ENCODE results near the gene ACSS2.

Gene ACSS2

GRCh38 chr20:34876406-34877282, at the start of gene ACSS2:
ACSS2 (plus strand) TSS chr20:34876612; CDS start chr20:34876646, 34 bp downstream.
- no peak for DNase-seq

GRCh38 chr20:34829191-34829590, 47.2 kb upstream of the ACSS2 start:
- no peak for DNase-seq

- no peak for DNase-seq
These were observed 44.5 kb upstream of the ACSS2 start for GRCh38 chr20:34831936-34832335.

- peak in 1 of 2 experiments; percentile 84 for DNase-seq
These were observed 41.9 kb upstream of the ACSS2 start for GRCh38 chr20:34834459-34834893.

- DNase-seq, result no peak
These were observed 34.3 kb upstream of the ACSS2 start for GRCh38 chr20:34842143-34842542.

GRCh38 chr20:34843421-34843820, 33.0 kb upstream of the ACSS2 start:
- DNase-seq, result no peak

GRCh38 chr20:34848597-34848996, 27.8 kb upstream of the ACSS2 start:
- DNase-seq, result no peak

GRCh38 chr20:34849778-34850177, 26.6 kb upstream of the ACSS2 start:
- no peak for DNase-seq

- DNase-seq, result no peak
These were observed 25.4 kb upstream of the ACSS2 start for GRCh38 chr20:34850969-34851368.

GRCh38 chr20:34852298-34852697, 24.1 kb upstream of the ACSS2 start:
- DNase-seq, result no peak

GRCh38 chr20:34859367-34859766, 17.0 kb upstream of the ACSS2 start:
- no peak for DNase-seq

GRCh38 chr20:34859826-34860545, 16.4 kb upstream of the ACSS2 start:
- DNase-seq, result no peak

- DNase-seq, result no peak
These were observed 14.9 kb upstream of the ACSS2 start for GRCh38 chr20:34861386-34862084.

- DNase-seq, result no peak
These were observed 13.7 kb upstream of the ACSS2 start for GRCh38 chr20:34862724-34863123.

- no peak for DNase-seq
These were observed 12.9 kb upstream of the ACSS2 start for GRCh38 chr20:34863421-34863965.

- DNase-seq, result no peak
These were observed 12.2 kb upstream of the ACSS2 start for GRCh38 chr20:34864216-34864615.

- DNase-seq, result no peak
These were observed 5.0 kb upstream of the ACSS2 start for GRCh38 chr20:34871320-34871926.

GRCh38 chr20:34871966-34872621, 4.3 kb upstream of the ACSS2 start:
- DNase-seq, result no peak

GRCh38 chr20:34872622-34873224, 3.7 kb upstream of the ACSS2 start, which contains the start of gene GGT7:
GGT7 (minus strand) TSS chr20:34872856; CDS start chr20:34872815, 41 bp downstream.
- DNase-seq, result peak; percentile 75 to 92

GRCh38 chr20:34873583-34874093, 2.8 kb upstream of the ACSS2 start:
- DNase-seq, result no peak

- peak; percentile 96 to 99 for DNase-seq
These were observed 2.2 kb upstream of the ACSS2 start for GRCh38 chr20:34874094-34874654.

Data from SW 1271 (cell line).